Colonic mucosa (tissue), 4 donors: Measurements from ENCODE around the gene ALB. TPM values are rescaled to one million over a fixed set of nuclear protein-coding genes. Genes with fewer than 3 reads are reported as not detected.
"Not testable (repeated sequence)": the region's sequence is repeated elsewhere in the genome, so short reads cannot be mapped to it uniquely, and the experiment has no call there.

ENCODE experiments used
- DNase-seq: peaks from one replicate; pipeline ENCODE4 v3.0.0-alpha.2; 2020
- H3K27ac ChIP-seq: fragments of 200-600 bp; one replicate; pipeline ENCODE4 v1.8.0; 2021
- H3K27me3 ChIP-seq: fragments of 200-600 bp; one replicate; pipeline ENCODE4 v1.8.0; 2021
- H3K36me3 ChIP-seq: fragments of 200-600 bp; one replicate; pipeline ENCODE4 v1.8.0; 2021
- H3K4me1 ChIP-seq: fragments of 200-600 bp; one replicate; pipeline ENCODE4 v1.8.0; 2021; ENCODE audit warnings: mild to moderate bottlenecking
- H3K4me3 ChIP-seq: fragments of 200-600 bp; one replicate; pipeline ENCODE4 v1.8.0; 2021
- H3K9ac ChIP-seq, 2 donors: one replicate each; pipeline ENCODE4 v1.7.0; 2013; ENCODE audit warnings: control low read depth in 2 of 2, low read depth in 2 of 2, low read length in 2 of 2
- H3K9me3 ChIP-seq: fragments of 200-600 bp; one replicate; pipeline ENCODE4 v1.8.0; 2021
- intact Hi-C: fragments of 100-400 bp; cut with DNase I; formaldehyde crosslinking; loops from one replicate; pipeline ENCODE4 v1.14.1; 2022
- total RNA-seq, 2 donors: library from RNA; stranded (reverse); fragmentation: NEBNext Ultra II Directional in 1 of 2; extraction: Animal tissue kit (Norgen Biotek cat#: 25700) in 1 of 2; gene quantifications; one replicate each; pipeline ENCODE4 v1.2.1, GENCODE V29; 2021
- TF ChIP-seq, protein P1 (sequence below): fragments of 200-600 bp; IDR thresholded peaks from one replicate; pipeline ENCODE4 v1.8.0; 2022; ENCODE audit warnings: antibody characterized with exemption, mild to moderate bottlenecking
- donor health status: healthy.
- donor health status: DM: no; HTN: no; CAD: no.
- donor health status: DM: no; HTN: no; CAD: no.

ALB gene
- total RNA-seq, result 10 to 100 TPM in 1 of 2 donors, 1 to 10 TPM in 1; 3.2 to 65.4 TPM

GRCh38 chr4:73404042-73404441 is at the start of gene ALB:
ALB (plus strand) TSS chr4:73404287; CDS start chr4:73404328, 41 bp downstream.
- intact Hi-C loops, result no loop called here
- no peaks in the 10 kb centered on the region for H3K9me3 ChIP-seq
- no peaks in the 10 kb centered on the region for H3K4me1 ChIP-seq
- no peaks in the 10 kb centered on the region for H3K27me3 ChIP-seq
- no peak for DNase-seq
- H3K9ac ChIP-seq, result no peak within 1 kb of the TSS
- H3K36me3 ChIP-seq, result no peaks in the 10 kb centered on the region
- no peak within 1 kb of the TSS for H3K27ac ChIP-seq
- no peak within 1 kb of the TSS for H3K4me3 ChIP-seq
- TF ChIP-seq, protein P1, sequence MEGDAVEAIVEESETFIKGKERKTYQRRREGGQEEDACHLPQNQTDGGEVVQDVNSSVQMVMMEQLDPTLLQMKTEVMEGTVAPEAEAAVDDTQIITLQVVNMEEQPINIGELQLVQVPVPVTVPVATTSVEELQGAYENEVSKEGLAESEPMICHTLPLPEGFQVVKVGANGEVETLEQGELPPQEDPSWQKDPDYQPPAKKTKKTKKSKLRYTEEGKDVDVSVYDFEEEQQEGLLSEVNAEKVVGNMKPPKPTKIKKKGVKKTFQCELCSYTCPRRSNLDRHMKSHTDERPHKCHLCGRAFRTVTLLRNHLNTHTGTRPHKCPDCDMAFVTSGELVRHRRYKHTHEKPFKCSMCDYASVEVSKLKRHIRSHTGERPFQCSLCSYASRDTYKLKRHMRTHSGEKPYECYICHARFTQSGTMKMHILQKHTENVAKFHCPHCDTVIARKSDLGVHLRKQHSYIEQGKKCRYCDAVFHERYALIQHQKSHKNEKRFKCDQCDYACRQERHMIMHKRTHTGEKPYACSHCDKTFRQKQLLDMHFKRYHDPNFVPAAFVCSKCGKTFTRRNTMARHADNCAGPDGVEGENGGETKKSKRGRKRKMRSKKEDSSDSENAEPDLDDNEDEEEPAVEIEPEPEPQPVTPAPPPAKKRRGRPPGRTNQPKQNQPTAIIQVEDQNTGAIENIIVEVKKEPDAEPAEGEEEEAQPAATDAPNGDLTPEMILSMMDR, result no peak

DNA sequence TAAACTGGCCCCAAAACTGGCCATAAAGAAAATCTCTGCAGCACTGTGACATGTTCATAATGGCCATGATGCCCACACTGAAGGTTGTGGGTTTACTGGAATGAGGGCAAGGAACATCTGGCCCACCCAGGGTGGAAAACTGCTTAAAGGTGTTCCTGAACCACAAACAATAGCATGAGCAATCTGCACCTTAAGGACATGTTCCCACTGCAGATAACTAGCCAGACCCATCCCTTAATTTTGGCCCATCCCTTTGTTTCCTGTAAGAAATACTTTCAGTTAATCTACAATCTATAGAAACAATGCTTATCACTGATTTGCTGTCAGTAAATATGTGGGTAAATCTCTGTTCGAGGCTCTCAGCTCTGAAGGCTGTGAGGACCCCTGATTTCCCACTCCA is 46.9 kb upstream of the ALB start:
- H3K27me3 ChIP-seq, H3K9me3 ChIP-seq, H3K4me3 ChIP-seq, H3K36me3 ChIP-seq, H3K4me1 ChIP-seq, H3K27ac ChIP-seq, H3K9ac ChIP-seq, intact Hi-C loops, DNase-seq: not testable (repeated sequence)

- H3K27ac ChIP-seq, DNase-seq, H3K27me3 ChIP-seq, H3K9ac ChIP-seq, intact Hi-C loops, H3K4me1 ChIP-seq, H3K36me3 ChIP-seq, H3K9me3 ChIP-seq, H3K4me3 ChIP-seq: not testable (repeated sequence)
These were observed 34.4 kb upstream of the ALB start for GRCh38 chr4:73369506-73370199.

GRCh38 chr4:73375328-73375741 is 28.8 kb upstream of the ALB start:
- intact Hi-C loops, result no loop called here
- DNase-seq, result no peak
- H3K4me3 ChIP-seq, result no peak overlapping the region
- H3K4me1 ChIP-seq, result no peaks in the 10 kb centered on the region
- no peaks in the 10 kb centered on the region for H3K9me3 ChIP-seq
- H3K27ac ChIP-seq, result no peak overlapping the region
- no peak overlapping the region for H3K9ac ChIP-seq
- H3K36me3 ChIP-seq, result no peaks in the 10 kb centered on the region
- no peaks in the 10 kb centered on the region for H3K27me3 ChIP-seq
- TF ChIP-seq, protein P1, result no peak

- H3K4me1 ChIP-seq, result no peaks in the 10 kb centered on the region
- intact Hi-C loops, result no loop called here
- H3K36me3 ChIP-seq, result no peaks in the 10 kb centered on the region
- no peak overlapping the region for H3K9ac ChIP-seq
- H3K27me3 ChIP-seq, result no peaks in the 10 kb centered on the region
- H3K4me3 ChIP-seq, result no peak overlapping the region
- DNase-seq, result no peak
- TF ChIP-seq, protein P1, result no peak
- H3K9me3 ChIP-seq, result no peaks in the 10 kb centered on the region
- H3K27ac ChIP-seq, result no peak overlapping the region
These were observed 27.8 kb upstream of the ALB start for GRCh38 chr4:73376251-73376650.

GRCh38 chr4:73376976-73377375 is 27.1 kb upstream of the ALB start:
- no peak for DNase-seq
- intact Hi-C loops, result no loop called here

More at GRCh38 chr4:73376976-73377375, 27.1 kb upstream of the ALB start:
- no peaks in the 10 kb centered on the region for H3K4me1 ChIP-seq
- H3K4me3 ChIP-seq, result no peak overlapping the region
- H3K27ac ChIP-seq, result no peak overlapping the region
- H3K27me3 ChIP-seq, result no peaks in the 10 kb centered on the region
- no peak overlapping the region for H3K9ac ChIP-seq
- no peaks in the 10 kb centered on the region for H3K9me3 ChIP-seq
- H3K36me3 ChIP-seq, result no peaks in the 10 kb centered on the region
- TF ChIP-seq, protein P1, result no peak
